Activated CD4-positive, alpha-beta memory T cell treated with anti-CD3 and anti-CD28 coated beads, Interleukin-2, amount 10 ng/mL, durations not matched to agents 7 days and 5 days (primary cell): ENCODE data around the gene CXCL5. TPM values are rescaled to one million over a fixed set of nuclear protein-coding genes. Genes with fewer than 3 reads are reported as not detected.
A peak's percentile ranks its signal among the peaks of the same experiment; 100 is the strongest.

Source experiments
- CTCF ChIA-PET: fragments of 350-600 bp; sonication (Branson Sonifier 250); formaldehyde crosslinking; loops from one replicate; lab custom pipeline; 2021; ENCODE audit warnings: antibody characterized with exemption, inconsistent platforms; lab: Charles Lee
- POLR2A ChIA-PET: fragments of 350-600 bp; sonication (Branson Sonifier 250); formaldehyde crosslinking; loops from one replicate; lab custom pipeline; 2021; ENCODE audit warnings: antibody characterized with exemption; lab: Charles Lee
- DNase-seq: peaks from one replicate; pipeline ENCODE4 v3.0.0-alpha.2; 2020
- H3K27ac Mint-ChIP-seq: one replicate; pipeline ENCODE4 v1.8.0; 2021; ENCODE audit warnings: mild to moderate bottlenecking, mixed read lengths
- H3K27me3 Mint-ChIP-seq: one replicate; pipeline ENCODE4 v1.8.0; 2021; ENCODE audit warnings: mixed read lengths
- H3K36me3 Mint-ChIP-seq: one replicate; pipeline ENCODE4 v1.8.0; 2021; ENCODE audit warnings: low read depth, mixed read lengths
- H3K4me1 Mint-ChIP-seq: one replicate; pipeline ENCODE4 v1.8.0; 2021; ENCODE audit warnings: mixed read lengths
- H3K4me3 Mint-ChIP-seq: one replicate; pipeline ENCODE4 v1.8.0; 2021; ENCODE audit warnings: mild to moderate bottlenecking, mixed read lengths
- H3K9me3 Mint-ChIP-seq: one replicate; pipeline ENCODE4 v1.8.0; 2021; ENCODE audit warnings: mixed read lengths
- total RNA-seq, 2 experiments: library from RNA; stranded (reverse); gene quantifications; one replicate each; pipeline ENCODE4 v1.2.3, GENCODE V29; 2021

Gene CXCL5
- total RNA-seq, 2 experiments from 2014 or later, result not detected

GRCh38 chr4:74032064-74032463 lies 33.6 kb upstream of the CXCL5 start:
- Mint-ChIP-seq H3K4me3 (no peak overlapping the region), H3K9me3 (no peaks in the 10 kb centered on the region), H3K27me3 (peaks cover 10% of the 10 kb centered on the region), H3K36me3 (no peaks in the 10 kb centered on the region), H3K27ac (no peak overlapping the region), H3K4me1 (no peaks in the 10 kb centered on the region)
- CTCF ChIA-PET, result no interaction called here
- POLR2A ChIA-PET, result no interaction called here
- DNase-seq, result no peak

GRCh38 chr4:74031576-74031975 lies 33.1 kb upstream of the CXCL5 start:
- Mint-ChIP-seq H3K4me1 (no peaks in the 10 kb centered on the region), H3K4me3 (no peak overlapping the region), H3K27me3 (peaks cover 9% of the 10 kb centered on the region), H3K9me3 (no peaks in the 10 kb centered on the region), H3K36me3 (no peaks in the 10 kb centered on the region), H3K27ac (no peak overlapping the region)
- DNase-seq, result no peak
- CTCF ChIA-PET, result no interaction called here
- POLR2A ChIA-PET, result no interaction called here

- peaks cover 2% of the 10 kb centered on the region for H3K27me3 Mint-ChIP-seq
- H3K4me1 Mint-ChIP-seq, result no peaks in the 10 kb centered on the region
- no peak overlapping the region for H3K27ac Mint-ChIP-seq
- DNase-seq, result no peak
- POLR2A ChIA-PET, result no interaction called here
- no peaks in the 10 kb centered on the region for H3K9me3 Mint-ChIP-seq
- CTCF ChIA-PET, result no interaction called here
- H3K4me3 Mint-ChIP-seq, result no peak overlapping the region
- no peaks in the 10 kb centered on the region for H3K36me3 Mint-ChIP-seq
Observed at GRCh38 chr4:74030285-74030684, 31.8 kb upstream of the CXCL5 start.

GRCh38 chr4:74028504-74028903 lies 30.0 kb upstream of the CXCL5 start:
- no peak overlapping the region for H3K27ac Mint-ChIP-seq
- CTCF ChIA-PET, result no interaction called here
- H3K4me1 Mint-ChIP-seq, result no peaks in the 10 kb centered on the region
- no peak for DNase-seq
- no peaks in the 10 kb centered on the region for H3K36me3 Mint-ChIP-seq
- no peaks in the 10 kb centered on the region for H3K9me3 Mint-ChIP-seq
- H3K4me3 Mint-ChIP-seq, result no peak overlapping the region
- POLR2A ChIA-PET, result no interaction called here
- H3K27me3 Mint-ChIP-seq, result no peaks in the 10 kb centered on the region

GRCh38 chr4:74023709-74024108 lies 25.2 kb upstream of the CXCL5 start:
- DNase-seq, result no peak
- H3K4me3 Mint-ChIP-seq, result no peak overlapping the region
- H3K9me3 Mint-ChIP-seq, result no peaks in the 10 kb centered on the region
- H3K27ac Mint-ChIP-seq, result no peak overlapping the region
- no peaks in the 10 kb centered on the region for H3K36me3 Mint-ChIP-seq
- H3K4me1 Mint-ChIP-seq, result peaks cover 2% of the 10 kb centered on the region
- CTCF ChIA-PET, result no interaction called here
- POLR2A ChIA-PET, result no interaction called here
- H3K27me3 Mint-ChIP-seq, result peaks cover 3% of the 10 kb centered on the region

GRCh38 chr4:74021601-74022000 lies 23.1 kb upstream of the CXCL5 start:
- H3K27me3 Mint-ChIP-seq, result peaks cover 3% of the 10 kb centered on the region
- H3K9me3 Mint-ChIP-seq, result no peaks in the 10 kb centered on the region
- POLR2A ChIA-PET, result no interaction called here
- DNase-seq, result no peak
- no peak overlapping the region for H3K4me3 Mint-ChIP-seq
- no peak overlapping the region for H3K27ac Mint-ChIP-seq
- peaks cover 7% of the 10 kb centered on the region for H3K4me1 Mint-ChIP-seq
- H3K36me3 Mint-ChIP-seq, result no peaks in the 10 kb centered on the region
- CTCF ChIA-PET, result no interaction called here

- Mint-ChIP-seq H3K4me3 (no peak overlapping the region), H3K36me3 (peaks cover 2% of the 10 kb centered on the region), H3K9me3 (no peaks in the 10 kb centered on the region), H3K4me1 (peaks cover 23% of the 10 kb centered on the region), H3K27me3 (peaks cover 3% of the 10 kb centered on the region), H3K27ac (no peak overlapping the region)
- ChIA-PET CTCF (no interaction called here), POLR2A (no interaction called here)
- DNase-seq, result no peak
Observed at GRCh38 chr4:74018771-74019170, 20.3 kb upstream of the CXCL5 start.

- peaks cover 23% of the 10 kb centered on the region for H3K4me1 Mint-ChIP-seq
- no peak overlapping the region for H3K27ac Mint-ChIP-seq
- H3K4me3 Mint-ChIP-seq, result no peak overlapping the region
- H3K9me3 Mint-ChIP-seq, result no peaks in the 10 kb centered on the region
- peaks cover 2% of the 10 kb centered on the region for H3K36me3 Mint-ChIP-seq
- ChIA-PET CTCF (no interaction called here), POLR2A (interaction anchor here (0.6 kb wide), 1 partner anchor 18 kb away, joined by 3 read pairs; no protein-coding TSS in a partner anchor)
- H3K27me3 Mint-ChIP-seq, result peaks cover 1% of the 10 kb centered on the region
- DNase-seq, result no peak
Observed at GRCh38 chr4:74018116-74018515, 19.6 kb upstream of the CXCL5 start.

GRCh38 chr4:74016068-74016467 lies 17.6 kb upstream of the CXCL5 start:
- Mint-ChIP-seq H3K4me3 (no peak overlapping the region), H3K4me1 (peaks cover 23% of the 10 kb centered on the region), H3K27ac (peak overlapping the region; percentile 17), H3K36me3 (peaks cover 2% of the 10 kb centered on the region), H3K27me3 (peaks cover 1% of the 10 kb centered on the region), H3K9me3 (no peaks in the 10 kb centered on the region)
- ChIA-PET POLR2A (no interaction called here), CTCF (no interaction called here)
- no peak for DNase-seq

GRCh38 chr4:74015126-74015780 lies 16.8 kb upstream of the CXCL5 start:
- ChIA-PET POLR2A (no interaction called here), CTCF (no interaction called here)
- Mint-ChIP-seq H3K27ac (no peak overlapping the region), H3K36me3 (peaks cover 2% of the 10 kb centered on the region), H3K9me3 (no peaks in the 10 kb centered on the region), H3K4me1 (peaks cover 23% of the 10 kb centered on the region), H3K4me3 (no peak overlapping the region), H3K27me3 (no peaks in the 10 kb centered on the region)
- DNase-seq, result no peak

- Mint-ChIP-seq H3K4me1 (peaks cover 23% of the 10 kb centered on the region), H3K27ac (no peak overlapping the region), H3K27me3 (no peaks in the 10 kb centered on the region), H3K4me3 (no peak overlapping the region), H3K9me3 (no peaks in the 10 kb centered on the region), H3K36me3 (peaks cover 2% of the 10 kb centered on the region)
- no peak for DNase-seq
- CTCF ChIA-PET, result no interaction called here
- POLR2A ChIA-PET, result no interaction called here
Observed at GRCh38 chr4:74014332-74014731, 15.9 kb upstream of the CXCL5 start.

GRCh38 chr4:74013264-74013663 lies 14.8 kb upstream of the CXCL5 start:
- Mint-ChIP-seq H3K27me3 (no peaks in the 10 kb centered on the region), H3K27ac (no peak overlapping the region), H3K9me3 (no peaks in the 10 kb centered on the region), H3K36me3 (peaks cover 2% of the 10 kb centered on the region), H3K4me1 (peaks cover 19% of the 10 kb centered on the region), H3K4me3 (no peak overlapping the region)
- no peak for DNase-seq
- CTCF ChIA-PET, result interaction anchor here (1.0 kb wide), 1 partner anchor 1711 kb away, joined by 3 read pairs; no protein-coding TSS in a partner anchor
- POLR2A ChIA-PET, result no interaction called here

GRCh38 chr4:74012130-74012529 lies 13.7 kb upstream of the CXCL5 start:
- ChIA-PET CTCF (no interaction called here), POLR2A (no interaction called here)
- Mint-ChIP-seq H3K27ac (no peak overlapping the region), H3K36me3 (peaks cover 2% of the 10 kb centered on the region), H3K27me3 (no peaks in the 10 kb centered on the region), H3K4me3 (no peak overlapping the region), H3K9me3 (no peaks in the 10 kb centered on the region), H3K4me1 (peaks cover 19% of the 10 kb centered on the region)
- no peak for DNase-seq

GRCh38 chr4:74009307-74009706 lies 10.8 kb upstream of the CXCL5 start:
- no peaks in the 10 kb centered on the region for H3K36me3 Mint-ChIP-seq
- no peaks in the 10 kb centered on the region for H3K9me3 Mint-ChIP-seq
- H3K4me1 Mint-ChIP-seq, result no peaks in the 10 kb centered on the region
- CTCF ChIA-PET, result no interaction called here
- DNase-seq, result no peak
- no peak overlapping the region for H3K4me3 Mint-ChIP-seq
- H3K27ac Mint-ChIP-seq, result no peak overlapping the region
- H3K27me3 Mint-ChIP-seq, result no peaks in the 10 kb centered on the region
- POLR2A ChIA-PET, result no interaction called here
